HG02588 (cell line): ENCODE results near the gene PANK4.

ENCODE experiments used
- ATAC-seq: cut with Tn5 transposase; IDR thresholded peaks from one replicate; pipeline ENCODE4 v1.9.1; 2021; ENCODE audit warnings: mild to moderate bottlenecking, moderate library complexity; ENCODE audit not compliant: unreplicated experiment

PANK4 gene

DNA sequence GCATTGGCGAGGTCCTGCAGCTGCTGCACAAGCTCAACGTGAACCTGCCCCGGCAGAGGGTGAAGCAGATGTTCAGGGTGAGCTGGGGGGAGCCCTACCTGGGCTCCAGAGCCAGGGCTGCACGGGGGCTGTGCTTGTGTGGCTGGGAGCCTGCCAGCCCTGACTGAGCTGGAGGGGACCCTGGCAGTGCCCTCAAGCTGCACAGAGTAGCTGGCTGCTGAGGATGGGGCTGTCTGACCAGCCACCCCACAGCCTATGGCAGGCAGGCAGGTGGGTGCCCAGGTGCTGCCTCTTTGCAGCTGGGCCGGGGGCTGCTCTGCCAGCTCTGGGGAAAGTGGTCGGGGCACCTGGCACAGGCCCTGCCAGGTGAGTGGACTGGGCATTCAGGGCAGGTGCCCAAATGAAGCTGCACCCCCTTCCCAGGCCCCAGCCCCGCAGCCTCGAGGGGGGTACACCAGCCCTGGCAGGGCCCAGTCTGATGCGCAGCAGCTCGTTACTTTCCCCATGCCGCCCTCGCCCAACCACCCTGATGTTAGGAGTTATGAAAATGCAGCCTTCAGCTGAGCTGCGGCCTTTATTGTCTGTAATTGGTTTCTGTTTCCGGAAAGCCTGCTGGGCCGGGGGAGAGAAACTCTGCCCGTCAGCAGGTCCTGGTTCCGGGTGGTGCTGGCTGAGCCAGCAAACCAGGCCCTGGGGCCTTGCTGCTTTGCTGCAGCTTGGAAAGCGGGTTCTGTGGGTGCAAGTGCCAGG lies 46.0 kb downstream of the PANK4 start:
- ATAC-seq, result no peak

- ATAC-seq, result no peak
Observed at GRCh38 chr1:2479618-2480017, 46.8 kb downstream of the PANK4 start.

GRCh38 chr1:2479186-2479585 lies 47.2 kb downstream of the PANK4 start:
- ATAC-seq, result no peak

- ATAC-seq, result no peak
Observed at GRCh38 chr1:2477791-2478499, 48.5 kb downstream of the PANK4 start.

DNA sequence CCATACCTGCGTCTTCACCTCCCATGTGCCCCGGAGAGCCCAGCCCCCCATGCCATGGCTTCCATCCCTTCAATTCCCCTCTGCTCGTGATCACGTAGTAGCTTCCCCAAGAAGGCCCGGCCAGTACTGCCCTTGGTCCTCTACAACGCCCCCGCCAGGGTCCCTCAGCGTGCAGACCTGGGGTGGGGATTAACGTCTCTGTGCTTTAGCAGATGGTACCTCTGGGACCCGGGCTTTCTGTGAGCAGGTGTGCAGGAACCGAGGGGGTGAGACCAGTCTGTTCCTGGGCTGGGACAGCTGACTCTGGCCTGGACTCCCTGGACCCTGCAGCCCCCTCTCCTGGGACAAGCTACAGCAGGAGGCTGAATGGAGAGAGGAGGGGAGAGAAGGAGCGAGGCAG lies 49.1 kb downstream of the PANK4 start:
- no peak for ATAC-seq

DNA sequence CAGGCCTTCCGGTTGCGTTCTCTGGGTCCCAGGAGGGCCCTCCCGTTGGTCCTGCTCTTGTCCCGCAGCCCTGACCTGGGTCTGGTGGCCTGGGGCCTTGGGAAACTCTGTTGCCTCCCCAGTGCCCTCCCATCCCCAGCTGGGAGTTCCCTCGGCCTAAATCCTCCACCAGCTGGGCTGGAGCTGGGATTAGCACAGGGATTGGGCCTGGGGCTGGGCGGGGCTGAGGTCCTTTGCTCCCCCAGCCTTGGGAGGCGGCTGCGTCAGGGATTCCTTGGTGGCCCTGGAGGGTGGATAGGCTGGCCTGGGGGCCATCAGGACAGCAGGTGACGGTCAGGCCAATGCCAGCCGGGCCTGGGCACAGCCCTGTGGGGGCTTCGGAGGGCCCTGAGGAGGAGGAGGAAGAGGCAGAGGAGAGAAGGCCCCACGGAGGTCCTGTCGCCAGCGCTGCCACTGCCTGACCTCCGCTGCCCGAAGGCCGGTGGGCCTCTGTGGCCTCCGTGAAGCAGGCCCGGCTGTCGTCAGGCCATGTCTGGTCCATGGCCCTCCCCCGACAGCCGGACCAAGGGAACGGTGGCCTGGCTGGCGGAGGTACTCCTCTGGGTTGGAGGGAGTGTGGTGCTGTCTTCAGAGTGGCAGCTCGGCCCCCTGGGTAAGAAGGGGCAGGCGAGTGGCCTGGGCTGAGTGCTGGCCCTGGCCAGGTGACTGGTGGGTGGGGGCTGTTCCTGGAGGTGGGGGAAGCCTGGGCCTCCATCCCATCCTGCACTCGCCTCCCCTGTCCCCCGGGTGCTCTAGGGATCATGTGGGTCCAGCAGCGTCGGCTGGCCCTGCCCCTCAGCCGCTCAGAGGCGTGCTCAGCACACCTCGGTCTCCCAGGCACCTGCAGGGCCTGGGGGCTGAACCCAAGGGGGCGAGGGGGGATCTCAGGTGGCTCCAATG lies 50.1 kb downstream of the PANK4 start, which contains the start of gene PLCH2:
TSS of gene PLCH2 (plus strand) at position 229 of the 939 bp plus-strand sequence. CDS start at position 529, 300 bp downstream.
- ATAC-seq, result no peak

DNA sequence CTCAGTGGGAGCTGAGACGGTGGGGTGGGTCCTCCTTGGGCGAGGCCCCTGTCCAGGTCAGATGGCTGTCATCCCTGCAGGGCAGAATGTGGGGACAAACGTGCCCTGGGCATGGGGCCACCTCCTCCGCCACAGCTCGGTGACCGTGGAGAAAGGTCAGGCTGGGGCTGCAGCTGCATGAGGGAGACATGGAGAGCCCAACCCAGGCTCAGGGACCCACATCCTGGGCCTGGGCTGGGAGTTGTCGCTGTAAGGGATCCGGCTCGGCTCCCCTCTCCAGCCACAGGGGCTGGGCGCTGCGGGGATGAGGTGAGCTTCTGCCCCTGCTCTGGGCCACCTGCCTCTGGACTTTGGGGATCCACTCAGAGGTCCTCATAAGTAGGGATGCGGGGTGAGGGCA lies 50.8 kb downstream of the PANK4 start:
- ATAC-seq, result no peak

DNA sequence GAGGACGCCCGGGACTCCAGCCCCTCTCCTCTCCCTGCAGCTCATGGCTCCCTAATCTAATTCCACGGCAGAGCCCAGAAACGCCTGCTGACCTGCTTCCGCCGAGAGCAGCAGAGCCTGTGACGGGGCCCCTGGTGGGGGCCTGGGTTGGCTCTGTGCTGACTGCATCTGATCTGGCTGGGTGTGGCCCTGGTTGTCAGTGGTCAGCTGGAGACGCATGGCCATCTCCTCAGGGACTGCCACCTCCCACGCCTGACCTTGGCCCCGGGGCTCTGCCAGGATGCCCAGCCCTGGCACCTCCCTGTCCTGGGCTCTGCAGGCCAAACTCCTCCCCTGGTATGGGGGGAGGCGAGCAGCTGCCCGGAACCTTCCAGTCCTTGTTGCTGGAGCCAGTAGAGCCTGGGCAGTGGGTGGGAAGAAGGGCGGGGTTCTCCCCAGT lies 51.4 kb downstream of the PANK4 start:
- ATAC-seq, result no peak

GRCh38 chr1:2474104-2474844 lies 52.1 kb downstream of the PANK4 start:
- no peak for ATAC-seq

DNA sequence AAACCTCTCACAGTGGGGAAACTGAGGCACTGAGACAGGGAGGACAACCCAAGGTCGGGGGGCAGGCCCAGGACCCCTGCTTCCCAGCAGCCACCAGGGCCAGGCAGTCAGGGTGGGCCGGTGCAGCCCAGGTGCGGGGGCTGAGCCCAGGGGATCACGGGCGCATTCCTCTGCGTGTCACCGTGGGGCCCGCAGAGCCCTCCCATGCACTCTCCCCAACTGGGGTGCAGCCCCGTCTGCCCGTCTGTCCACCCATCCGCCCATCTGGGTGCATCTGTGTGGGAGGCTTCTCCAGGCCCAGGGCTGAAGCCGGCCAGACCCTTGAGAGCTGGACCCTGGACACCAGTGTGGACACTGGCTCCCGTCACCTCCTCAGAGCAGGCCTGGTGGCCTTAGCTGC lies 53.2 kb downstream of the PANK4 start:
- ATAC-seq, result no peak

DNA sequence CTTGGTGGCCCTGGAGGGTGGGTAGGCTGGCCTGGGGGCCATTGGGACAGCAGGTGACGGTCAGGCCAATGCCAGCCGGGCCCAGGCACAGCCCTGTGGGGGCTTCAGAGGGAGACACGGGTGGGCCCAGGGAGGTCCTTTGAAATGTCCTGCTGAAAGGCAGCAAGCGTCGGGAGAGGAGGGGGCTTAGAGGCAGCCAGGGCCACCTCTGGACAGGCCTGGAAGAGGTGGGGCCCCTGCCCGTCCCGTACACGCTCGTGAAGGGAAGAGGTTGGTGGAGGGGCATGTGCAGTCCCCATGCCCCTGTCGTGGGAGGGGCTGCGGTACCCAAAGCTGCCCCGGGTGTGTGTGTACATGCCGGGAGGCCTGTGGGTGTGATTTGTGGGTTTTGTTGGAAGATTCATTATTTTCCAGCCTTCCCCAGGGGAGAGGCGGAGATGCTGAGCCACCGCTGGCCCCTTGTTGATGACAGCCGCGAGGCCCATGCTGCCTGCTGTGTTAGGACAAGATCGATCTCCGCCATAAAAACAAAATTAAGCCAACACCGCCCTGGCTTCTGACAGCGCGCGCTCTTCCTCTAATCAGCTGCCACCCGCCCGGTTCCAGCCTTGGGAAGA lies 53.7 kb downstream of the PANK4 start:
- no peak for ATAC-seq

- ATAC-seq, result no peak
Observed at GRCh38 chr1:2472109-2472508, 54.3 kb downstream of the PANK4 start.

- ATAC-seq, result no peak
Observed at GRCh38 chr1:2471587-2472001, 54.8 kb downstream of the PANK4 start.

GRCh38 chr1:2471159-2471471 lies 55.3 kb downstream of the PANK4 start:
- no peak for ATAC-seq

- ATAC-seq, result no peak
Observed at GRCh38 chr1:2470290-2471158, 55.9 kb downstream of the PANK4 start.

- ATAC-seq, result no peak
Observed at GRCh38 chr1:2469103-2469940, 57.1 kb downstream of the PANK4 start.

GRCh38 chr1:2468540-2468939 lies 57.9 kb downstream of the PANK4 start:
- ATAC-seq, result no peak

DNA sequence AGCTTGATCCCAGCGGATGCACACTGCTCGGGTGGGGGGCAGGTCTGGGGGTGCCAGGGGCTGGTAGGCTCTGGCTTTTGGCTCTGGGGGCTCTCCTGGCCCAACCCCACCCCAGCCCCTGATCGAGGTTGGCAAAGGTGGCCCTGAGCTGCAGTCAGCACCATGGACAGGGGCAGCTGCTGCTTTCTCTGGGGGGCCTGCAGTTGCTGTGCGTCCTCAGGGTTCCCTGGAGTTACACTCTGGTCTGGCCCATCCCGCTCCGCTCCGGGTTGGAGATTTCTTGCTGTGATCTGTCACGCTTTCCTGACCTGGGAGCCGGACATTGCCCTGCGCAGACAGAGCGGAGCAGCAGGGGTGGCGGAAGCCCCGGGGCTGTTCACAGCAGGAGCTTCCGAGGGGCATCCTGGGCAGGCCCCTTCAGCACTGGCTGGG lies 58.3 kb downstream of the PANK4 start:
- no peak for ATAC-seq
